HG03460 (cell line): Measurements from ENCODE around the gene TCEAL1.

Source experiments
- ATAC-seq: cut with Tn5 transposase; IDR thresholded peaks from one replicate; pipeline ENCODE4 v1.9.1; 2021; ENCODE audit not compliant: unreplicated experiment

The TCEAL1 gene

DNA sequence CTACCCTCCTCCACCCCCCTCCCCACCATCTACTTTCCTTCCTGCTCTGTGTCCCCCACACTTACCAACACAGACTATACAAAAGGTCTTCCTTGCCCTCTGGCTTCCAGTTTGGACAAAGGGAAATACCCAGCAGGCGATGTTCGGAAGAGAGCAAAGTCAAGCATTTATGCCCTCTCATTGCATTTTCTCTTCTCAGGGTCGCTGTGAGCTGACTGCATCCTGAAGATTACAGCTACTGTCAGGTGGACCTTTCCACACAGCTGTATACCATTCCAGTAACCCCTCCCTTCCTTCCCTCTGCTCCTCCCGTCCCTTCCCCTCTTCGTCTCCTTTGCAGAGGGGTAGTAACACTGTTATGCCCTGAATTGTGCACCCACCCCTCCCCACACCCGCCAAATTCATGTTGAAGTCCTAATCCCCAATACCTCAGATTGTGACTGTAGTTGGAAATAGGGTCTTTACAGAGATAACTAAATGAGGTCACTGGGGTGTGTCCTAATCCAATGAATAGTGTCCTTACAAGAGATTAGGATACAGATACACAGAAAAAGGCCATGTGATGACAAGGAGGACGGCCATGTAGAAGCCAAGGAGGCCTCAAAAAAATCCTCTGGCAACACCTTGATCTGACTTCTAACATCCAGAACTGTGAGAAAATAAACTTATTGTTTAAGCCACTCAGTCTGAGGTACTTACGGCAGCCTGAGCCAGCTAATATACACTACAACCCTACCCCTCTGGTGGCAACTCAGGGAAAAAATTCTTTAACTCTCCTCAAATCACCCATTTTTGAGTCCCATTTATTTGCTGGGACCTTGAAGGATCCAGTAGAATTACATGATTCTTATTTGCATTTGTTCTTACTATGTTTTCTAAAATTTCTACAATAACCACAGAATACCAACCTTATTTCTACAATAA lies 46.0 kb downstream of the TCEAL1 start:
- no peak for ATAC-seq

DNA sequence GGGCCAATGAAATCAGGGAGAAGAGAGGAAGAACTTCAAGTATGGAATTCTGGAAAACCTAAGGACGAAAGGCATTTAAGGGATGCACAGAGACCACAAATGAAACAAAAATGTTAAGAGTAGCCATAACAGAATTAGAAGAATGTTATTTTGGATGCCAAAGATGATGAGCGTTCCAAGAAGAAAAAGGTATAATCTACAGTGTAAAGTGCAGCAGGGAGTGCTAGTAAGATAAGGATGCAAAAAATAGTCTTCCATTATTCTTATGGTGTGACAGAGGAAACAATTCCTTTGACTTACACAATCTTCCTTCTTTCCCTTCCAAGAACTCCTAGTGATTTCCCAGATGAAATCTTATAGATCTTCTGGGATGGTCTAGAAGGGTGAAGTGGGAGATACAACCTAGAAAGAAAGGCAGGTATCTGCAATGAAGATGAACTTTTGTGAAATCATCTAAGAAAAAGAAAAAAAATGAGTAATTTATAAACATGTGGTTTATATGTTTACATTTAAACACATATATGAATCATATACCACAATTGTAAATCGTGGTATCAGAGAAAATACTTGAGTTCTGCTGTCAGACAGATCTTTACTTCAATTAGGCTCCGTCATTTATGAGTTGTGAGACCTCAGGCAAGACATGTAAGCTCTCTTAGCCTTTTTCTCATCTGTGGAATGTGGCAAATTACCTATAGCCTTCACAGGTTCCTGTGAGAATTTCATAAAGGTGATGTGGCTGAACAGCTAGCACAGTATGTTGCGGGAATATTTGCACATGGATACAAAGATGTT lies 49.6 kb downstream of the TCEAL1 start:
- no peak for ATAC-seq
